Adipocyte (in vitro differentiated cells): ENCODE results near the gene SHISA6.

Experiments
- DNase-seq: peaks from one replicate; pipeline ENCODE4 v3.0.0-alpha.2; 2015; ENCODE audit warnings: low read depth
- H3K27me3 ChIP-seq: replicated peaks from 2 replicates; pipeline ENCODE4 v1.7.0; 2013; ENCODE audit warnings: mild to moderate bottlenecking, low read length, moderate library complexity; ENCODE audit not compliant: control insufficient read depth, insufficient read depth
- H3K36me3 ChIP-seq: 2 replicates; pipeline ENCODE4 v1.7.0; 2013; ENCODE audit warnings: low read length, mild to moderate bottlenecking, moderate library complexity; ENCODE audit not compliant: control insufficient read depth, insufficient read depth, severe bottlenecking
- H3K4me1 ChIP-seq: 2 replicates; pipeline ENCODE4 v1.7.0; 2013; ENCODE audit warnings: mild to moderate bottlenecking, low read length, moderate library complexity; ENCODE audit not compliant: control insufficient read depth, insufficient read depth
- H3K4me3 ChIP-seq: 2 replicates; pipeline ENCODE4 v1.7.0; 2013; ENCODE audit warnings: mild to moderate bottlenecking, low read length, moderate library complexity
- H3K9ac ChIP-seq: 2 replicates; pipeline ENCODE4 v1.7.0; 2013; ENCODE audit warnings: mild to moderate bottlenecking, low read length, moderate library complexity
- H3K9me3 ChIP-seq: 2 replicates; pipeline ENCODE4 v1.7.0; 2013; ENCODE audit warnings: mild to moderate bottlenecking, low read length, moderate library complexity; ENCODE audit not compliant: control insufficient read depth

Gene SHISA6

DNA sequence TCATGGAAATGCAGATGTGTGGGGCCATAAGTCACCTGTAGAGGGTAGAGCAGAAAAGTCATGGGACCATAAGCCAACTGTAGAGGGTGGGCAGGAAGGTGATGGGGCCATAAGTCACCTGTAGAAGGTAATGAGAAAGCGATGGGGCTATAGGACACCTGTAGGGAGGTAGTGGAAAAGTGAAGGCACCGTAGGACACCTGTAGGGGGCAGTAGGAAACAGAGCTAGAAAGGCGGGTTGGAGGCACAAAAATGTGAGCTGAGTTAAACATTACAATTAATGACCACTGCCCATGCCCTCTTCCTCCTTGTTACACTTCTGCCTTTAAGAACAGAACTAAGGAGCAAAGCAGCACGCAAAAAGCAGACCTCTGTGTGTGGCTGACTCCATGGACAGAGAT lies 150.1 kb downstream of the SHISA6 start:
- Histone ChIP-seq H3K36me3 (no peaks in the 10 kb centered on the region), H3K27me3 (peaks cover 3% of the 10 kb centered on the region), H3K9ac (no peak overlapping the region), H3K4me1 (no peaks in the 10 kb centered on the region), H3K9me3 (peaks cover 10% of the 10 kb centered on the region), H3K4me3 (no peak overlapping the region)
- DNase-seq: no peak

DNA sequence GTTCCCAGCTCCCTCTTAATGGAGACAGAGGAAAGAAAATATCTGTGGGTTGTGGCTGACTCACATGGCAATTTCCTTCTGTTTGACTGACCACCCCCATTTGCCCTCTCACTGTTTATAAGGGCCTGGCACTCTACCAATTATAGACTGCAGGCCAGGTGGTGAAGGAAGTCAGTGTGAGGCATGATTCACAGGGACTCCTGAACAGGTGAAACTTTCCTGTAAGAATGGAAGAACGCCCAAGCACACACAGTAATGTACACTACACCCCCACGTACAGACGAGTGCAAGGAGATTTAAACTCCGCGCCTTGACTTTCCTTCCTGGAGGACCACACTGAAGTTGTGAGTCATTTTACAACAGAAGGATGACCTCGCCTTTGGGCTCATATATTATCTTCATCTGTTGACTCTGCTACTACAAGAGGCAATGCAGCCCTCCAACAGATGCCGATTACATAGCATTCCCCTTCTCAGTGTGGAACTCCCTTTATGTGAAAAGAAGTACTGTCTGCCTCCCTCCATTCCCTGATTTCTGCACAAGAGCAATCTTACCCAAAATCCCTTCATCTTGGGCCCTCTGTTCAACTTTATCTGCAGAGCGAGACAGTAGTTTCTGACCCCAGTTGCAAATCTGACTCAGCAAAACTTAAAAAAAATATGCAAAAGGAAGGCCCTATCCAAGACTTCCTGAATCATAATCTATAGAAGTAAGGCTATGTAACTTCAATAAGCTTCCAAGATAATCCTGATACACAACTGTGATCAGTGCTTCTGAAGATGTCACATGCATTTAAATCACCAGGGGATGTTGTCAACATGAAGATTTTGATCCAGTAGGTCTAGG lies 163.6 kb downstream of the SHISA6 start:
- Histone ChIP-seq H3K4me1 (no peaks in the 10 kb centered on the region), H3K9ac (no peak overlapping the region), H3K27me3 (no peaks in the 10 kb centered on the region), H3K36me3 (no peaks in the 10 kb centered on the region), H3K9me3 (peaks cover 31% of the 10 kb centered on the region), H3K4me3 (no peak overlapping the region)
- DNase-seq: no peak

DNA sequence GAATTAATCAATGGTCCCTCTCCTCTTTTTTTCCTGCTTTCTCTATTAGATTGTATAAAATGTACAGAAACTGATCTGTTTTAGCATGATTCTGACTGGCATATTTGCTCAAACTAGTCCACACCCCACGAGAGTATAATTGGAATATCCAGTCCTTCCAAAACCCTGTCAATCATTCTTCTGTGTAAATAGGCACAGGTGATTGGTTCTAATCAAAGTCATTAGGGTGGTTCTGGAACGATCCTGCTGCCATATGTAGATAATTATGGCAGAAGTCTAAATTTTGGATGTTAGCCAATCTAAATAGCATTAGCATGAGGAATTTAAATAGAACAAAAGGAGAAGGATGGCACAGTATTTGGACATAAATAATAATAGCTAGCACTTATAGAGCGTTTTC lies 165.7 kb downstream of the SHISA6 start:
- Histone ChIP-seq H3K9me3 (peaks cover 13% of the 10 kb centered on the region), H3K9ac (no peak overlapping the region), H3K36me3 (no peaks in the 10 kb centered on the region), H3K4me1 (no peaks in the 10 kb centered on the region), H3K4me3 (no peak overlapping the region), H3K27me3 (no peaks in the 10 kb centered on the region)
- no peak for DNase-seq

- no peak for DNase-seq
- no peaks in the 10 kb centered on the region for H3K9me3 ChIP-seq
- H3K27me3 ChIP-seq: no peaks in the 10 kb centered on the region
- H3K36me3 ChIP-seq: no peaks in the 10 kb centered on the region
- no peak overlapping the region for H3K4me3 ChIP-seq
- no peak overlapping the region for H3K9ac ChIP-seq
- no peaks in the 10 kb centered on the region for H3K4me1 ChIP-seq
These were observed 171.6 kb downstream of the SHISA6 start for GRCh38 chr17:11412654-11413053.

- Histone ChIP-seq H3K9me3 (no peaks in the 10 kb centered on the region), H3K4me1 (no peaks in the 10 kb centered on the region)
These were observed 177.3 kb downstream of the SHISA6 start for GRCh38 chr17:11418342-11418741.

GRCh38 chr17:11430751-11431150 lies 189.7 kb downstream of the SHISA6 start:
- DNase-seq: no peak
- no peaks in the 10 kb centered on the region for H3K4me1 ChIP-seq

More at GRCh38 chr17:11418342-11418741, 177.3 kb downstream of the SHISA6 start:
- Histone ChIP-seq H3K27me3 (no peaks in the 10 kb centered on the region), H3K9ac (no peak overlapping the region), H3K4me3 (no peak overlapping the region), H3K36me3 (no peaks in the 10 kb centered on the region)
- no peak for DNase-seq

DNA sequence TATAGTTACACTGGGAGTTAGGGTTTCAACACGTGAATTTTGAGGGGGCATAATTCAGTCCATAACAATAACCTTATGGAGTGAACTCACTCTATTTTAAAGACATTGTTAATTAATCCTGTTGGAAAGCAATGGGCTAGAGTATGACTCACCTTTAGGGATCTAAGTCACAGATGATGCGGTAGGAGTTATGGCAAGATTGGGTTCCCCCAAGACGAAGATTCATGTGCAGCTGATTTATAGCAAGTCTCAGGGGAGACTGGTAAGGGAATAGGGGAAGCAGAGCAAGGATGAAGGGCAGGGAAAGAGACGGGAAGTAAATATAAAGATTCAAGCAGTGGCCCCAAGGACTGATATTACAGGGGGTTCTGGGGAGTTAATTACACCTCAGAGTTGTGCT lies 197.7 kb downstream of the SHISA6 start:
- Histone ChIP-seq H3K4me1 (no peaks in the 10 kb centered on the region), H3K9me3 (no peaks in the 10 kb centered on the region), H3K27me3 (no peaks in the 10 kb centered on the region), H3K4me3 (no peak overlapping the region), H3K9ac (no peak overlapping the region), H3K36me3 (no peaks in the 10 kb centered on the region)
- DNase-seq: no peak

More at GRCh38 chr17:11430751-11431150, 189.7 kb downstream of the SHISA6 start:
- no peaks in the 10 kb centered on the region for H3K9me3 ChIP-seq
- H3K4me3 ChIP-seq: no peak overlapping the region
- no peaks in the 10 kb centered on the region for H3K27me3 ChIP-seq
- no peak overlapping the region for H3K9ac ChIP-seq
- no peaks in the 10 kb centered on the region for H3K36me3 ChIP-seq

DNA sequence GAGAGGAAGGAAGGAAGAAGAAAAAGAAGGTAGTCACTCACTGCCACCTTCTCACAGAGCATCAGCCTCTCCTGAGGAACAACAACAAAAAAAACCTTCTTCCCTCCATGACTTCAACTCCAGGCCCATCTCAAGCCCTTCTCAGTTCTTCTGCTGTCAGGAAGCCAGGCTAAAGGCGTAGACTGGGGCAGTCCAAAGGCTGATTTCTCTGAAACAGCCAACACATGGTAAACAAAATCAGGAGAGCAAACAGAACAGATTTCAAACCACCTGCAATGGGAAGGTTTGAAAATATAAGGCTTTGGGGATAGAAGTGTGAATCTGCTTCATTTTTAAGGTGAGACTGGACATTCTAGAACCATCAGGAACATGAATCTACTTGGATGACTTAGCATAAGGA lies 200.0 kb downstream of the SHISA6 start:
- no peak for DNase-seq
- Histone ChIP-seq H3K9ac (no peak overlapping the region), H3K27me3 (no peaks in the 10 kb centered on the region), H3K4me1 (no peaks in the 10 kb centered on the region), H3K9me3 (no peaks in the 10 kb centered on the region), H3K4me3 (no peak overlapping the region), H3K36me3 (no peaks in the 10 kb centered on the region)

- Histone ChIP-seq H3K27me3 (no peaks in the 10 kb centered on the region), H3K9me3 (no peaks in the 10 kb centered on the region), H3K9ac (no peak overlapping the region), H3K36me3 (no peaks in the 10 kb centered on the region), H3K4me3 (no peak overlapping the region), H3K4me1 (peaks cover 5% of the 10 kb centered on the region)
- no peak for DNase-seq
These were observed 205.3 kb downstream of the SHISA6 start for GRCh38 chr17:11446316-11446715.

GRCh38 chr17:11454096-11454495 lies 213.1 kb downstream of the SHISA6 start:
- H3K4me3 ChIP-seq: no peak overlapping the region
- H3K36me3 ChIP-seq: no peaks in the 10 kb centered on the region
- no peak for DNase-seq
- H3K9ac ChIP-seq: no peak overlapping the region
- no peaks in the 10 kb centered on the region for H3K9me3 ChIP-seq
- H3K27me3 ChIP-seq: no peaks in the 10 kb centered on the region
- H3K4me1 ChIP-seq: no peaks in the 10 kb centered on the region

- Histone ChIP-seq H3K36me3 (no peaks in the 10 kb centered on the region), H3K9ac (no peak overlapping the region), H3K4me1 (no peaks in the 10 kb centered on the region), H3K9me3 (no peaks in the 10 kb centered on the region), H3K4me3 (no peak overlapping the region), H3K27me3 (no peaks in the 10 kb centered on the region)
- no peak for DNase-seq
These were observed 217.3 kb downstream of the SHISA6 start for GRCh38 chr17:11458279-11458678.
